Subcutaneous adipose tissue (tissue), 4 donors: Measurements from ENCODE around the gene SLC16A12. TPM values are rescaled to one million over a fixed set of nuclear protein-coding genes. Genes with fewer than 3 reads are reported as not detected.

Experiments used
- total RNA-seq, 4 donors: library from RNA; depleted of rRNA; stranded (reverse); fragments of >200 nt; gene quantifications; one replicate each; pipeline ENCODE4 v1.1.0, GENCODE V29; 2016
- TF ChIP-seq, protein P1 (sequence below): fragments of 450-650 bp; IDR thresholded peaks from one replicate; pipeline ENCODE4 v1.5.1; 2016; ENCODE audit warnings: low read depth, mild to moderate bottlenecking, control low read depth, antibody characterized with exemption, moderate library complexity

The SLC16A12 gene
- total RNA-seq, 4 donors from 2014 or later: 1.0 to 8.9 (median 4.2) TPM

DNA sequence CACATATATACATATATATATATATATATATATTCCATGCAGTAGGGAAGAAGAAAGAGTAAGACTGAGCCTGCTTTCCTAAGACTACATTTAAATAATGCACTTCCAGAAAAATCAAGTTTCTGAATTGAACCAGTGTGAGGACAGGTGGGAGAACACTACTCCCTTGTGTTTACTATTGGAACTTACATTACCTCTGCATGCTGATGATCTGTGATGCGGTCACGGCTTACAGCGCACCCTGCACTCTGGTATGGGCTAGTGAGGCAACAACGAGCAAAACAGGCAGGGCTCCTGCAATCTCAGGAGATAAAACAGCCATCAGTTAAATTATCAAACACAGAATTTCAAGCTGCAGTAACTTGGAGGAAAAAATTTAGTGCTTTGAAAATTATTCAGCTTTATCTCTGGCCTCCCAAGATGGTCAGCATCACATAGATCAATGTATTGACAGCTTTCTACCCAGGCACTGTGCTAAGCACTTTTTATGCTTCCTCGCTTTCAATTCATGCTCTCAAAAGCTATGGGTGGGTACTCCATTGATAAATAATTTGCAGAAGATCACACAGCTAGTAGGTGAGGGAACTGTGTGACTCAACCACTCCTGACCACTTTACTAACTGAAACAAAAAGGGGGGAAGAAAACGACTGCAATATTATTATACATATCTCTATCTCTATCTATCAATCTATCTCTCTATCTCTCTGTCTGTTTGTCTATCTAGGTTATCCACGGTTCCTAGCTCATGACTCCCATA lies 20.5 kb upstream of the SLC16A12 start:
- TF ChIP-seq, protein P1, sequence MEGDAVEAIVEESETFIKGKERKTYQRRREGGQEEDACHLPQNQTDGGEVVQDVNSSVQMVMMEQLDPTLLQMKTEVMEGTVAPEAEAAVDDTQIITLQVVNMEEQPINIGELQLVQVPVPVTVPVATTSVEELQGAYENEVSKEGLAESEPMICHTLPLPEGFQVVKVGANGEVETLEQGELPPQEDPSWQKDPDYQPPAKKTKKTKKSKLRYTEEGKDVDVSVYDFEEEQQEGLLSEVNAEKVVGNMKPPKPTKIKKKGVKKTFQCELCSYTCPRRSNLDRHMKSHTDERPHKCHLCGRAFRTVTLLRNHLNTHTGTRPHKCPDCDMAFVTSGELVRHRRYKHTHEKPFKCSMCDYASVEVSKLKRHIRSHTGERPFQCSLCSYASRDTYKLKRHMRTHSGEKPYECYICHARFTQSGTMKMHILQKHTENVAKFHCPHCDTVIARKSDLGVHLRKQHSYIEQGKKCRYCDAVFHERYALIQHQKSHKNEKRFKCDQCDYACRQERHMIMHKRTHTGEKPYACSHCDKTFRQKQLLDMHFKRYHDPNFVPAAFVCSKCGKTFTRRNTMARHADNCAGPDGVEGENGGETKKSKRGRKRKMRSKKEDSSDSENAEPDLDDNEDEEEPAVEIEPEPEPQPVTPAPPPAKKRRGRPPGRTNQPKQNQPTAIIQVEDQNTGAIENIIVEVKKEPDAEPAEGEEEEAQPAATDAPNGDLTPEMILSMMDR: no peak

DNA sequence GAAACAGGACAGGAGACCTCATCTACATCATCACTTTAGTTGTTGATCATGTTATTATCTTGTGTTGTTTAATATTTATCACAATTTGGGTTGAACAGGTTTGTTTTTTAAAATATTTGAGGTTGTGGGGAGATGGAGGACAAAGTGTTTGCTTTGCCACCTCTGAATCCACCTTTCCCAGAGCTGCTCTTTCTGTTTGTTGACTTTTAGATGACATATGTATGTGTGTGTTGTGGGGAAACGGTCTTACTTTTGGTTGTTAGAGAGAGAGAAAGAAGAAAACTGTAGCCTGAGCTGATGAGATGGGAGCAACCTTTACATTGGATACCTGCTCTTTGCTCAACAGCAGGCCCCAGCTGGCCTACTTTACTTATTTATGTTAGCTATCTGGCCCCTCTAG lies 19.0 kb upstream of the SLC16A12 start:
- TF ChIP-seq, protein P1: no peak

DNA sequence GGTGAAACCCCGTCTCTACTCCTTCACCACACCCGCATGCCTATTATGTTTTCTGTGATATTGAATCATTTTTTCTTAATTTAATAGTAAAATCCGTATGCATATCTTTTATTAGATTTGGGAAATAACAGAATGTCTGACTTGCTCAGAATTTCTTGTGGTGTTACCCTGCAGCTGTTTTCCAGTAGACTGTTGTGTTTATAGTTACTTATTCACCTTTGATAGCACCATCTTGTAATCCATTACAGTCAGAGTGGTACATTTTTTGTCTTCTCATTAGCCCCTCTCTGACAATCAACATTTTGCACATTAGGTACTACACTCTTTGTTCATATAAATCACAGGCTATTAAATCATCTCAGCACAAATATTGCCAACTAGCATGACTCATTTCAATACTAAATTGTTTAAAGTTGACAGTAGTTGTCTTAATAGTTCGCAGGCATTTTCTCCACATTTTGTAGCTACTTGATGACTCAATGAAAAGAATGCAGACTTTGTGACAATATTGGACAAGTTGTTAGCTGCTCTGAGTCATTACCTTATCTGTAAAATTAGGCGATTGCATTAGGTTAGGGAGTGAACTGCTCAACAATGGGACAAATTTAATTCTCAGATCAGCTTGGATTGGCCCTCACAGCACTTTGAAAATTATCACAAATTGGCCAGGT lies 17.8 kb upstream of the SLC16A12 start:
- TF ChIP-seq, protein P1: no peak

DNA sequence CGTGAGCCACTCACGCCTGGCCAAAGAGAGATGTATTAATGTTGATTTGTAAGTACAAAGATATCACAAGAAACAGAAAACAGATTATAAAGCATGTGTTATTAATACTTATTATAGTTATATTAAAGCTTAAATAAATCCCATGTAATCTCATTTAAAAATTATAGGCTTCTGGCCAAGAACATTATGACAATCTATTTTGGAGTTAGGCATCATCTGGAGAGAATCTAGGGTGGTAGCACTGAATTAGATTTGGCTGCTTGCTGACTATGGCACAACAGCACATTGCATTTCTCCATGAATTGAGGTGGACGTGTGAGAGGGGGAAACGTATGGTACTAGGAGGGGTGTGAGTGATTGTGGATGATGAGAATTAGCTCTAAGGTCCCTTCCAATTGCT lies 16.8 kb upstream of the SLC16A12 start:
- TF ChIP-seq, protein P1: no peak

DNA sequence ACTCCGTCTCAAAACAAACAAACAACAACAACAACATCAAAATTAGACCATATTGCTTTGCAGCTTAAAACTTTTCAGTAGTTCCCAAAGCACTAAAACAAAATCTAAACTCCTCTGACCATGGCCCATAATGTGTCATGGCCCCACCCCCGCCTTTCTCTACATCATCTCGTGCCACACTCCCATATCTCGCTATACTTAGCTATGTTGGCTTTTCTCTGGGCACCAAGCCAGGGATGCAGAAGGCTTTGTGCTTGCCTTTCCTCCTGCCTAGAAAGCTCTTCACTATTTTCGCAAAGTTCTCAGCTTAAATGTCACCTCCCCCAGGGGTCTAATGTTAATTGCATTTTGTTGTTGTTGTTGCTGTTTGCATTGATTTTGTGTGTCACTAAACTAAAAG lies 15.1 kb upstream of the SLC16A12 start:
- TF ChIP-seq, protein P1: no peak

DNA sequence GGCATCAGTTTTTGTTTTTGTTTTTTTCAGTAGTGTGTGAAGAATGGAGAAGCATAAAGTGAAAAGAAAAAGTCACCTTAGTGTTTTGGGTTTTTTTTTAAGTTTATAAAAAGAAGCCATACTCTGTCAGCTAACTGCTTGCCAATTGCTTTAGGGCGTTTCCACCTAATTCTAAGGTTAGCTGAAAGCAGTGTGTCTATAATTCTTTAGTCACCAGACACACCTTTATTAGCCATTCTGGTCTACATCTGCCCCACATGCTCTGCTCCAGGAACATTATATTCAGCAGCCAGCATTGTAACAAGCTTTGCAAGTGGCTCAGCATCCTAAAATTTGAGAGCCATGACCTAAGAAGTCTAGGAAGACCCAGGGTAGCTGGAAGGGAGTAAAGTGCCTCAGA lies 14.1 kb upstream of the SLC16A12 start:
- TF ChIP-seq, protein P1: no peak

DNA sequence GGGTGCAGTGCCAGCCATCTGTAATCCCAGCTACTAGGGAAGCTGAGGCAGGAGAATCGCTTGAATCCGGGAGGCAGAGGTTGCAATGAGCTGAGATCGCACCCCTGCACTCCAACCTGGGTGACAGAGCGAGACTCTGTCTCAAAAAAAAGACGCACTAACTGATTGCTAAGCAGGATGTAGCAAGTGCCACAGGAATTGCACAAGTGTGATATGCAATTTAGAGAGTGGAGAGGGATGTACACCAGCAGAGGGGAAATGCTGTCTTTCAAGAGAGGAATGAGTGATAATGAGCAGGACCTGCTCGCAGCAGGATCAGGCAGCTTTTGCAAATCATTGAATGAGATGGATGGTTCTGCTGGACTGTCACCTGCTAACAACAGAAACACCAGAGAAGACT lies 13.3 kb upstream of the SLC16A12 start:
- TF ChIP-seq, protein P1: no peak
